ENCODE results near the gene SIRPG. TPM values are rescaled to one million over a fixed set of nuclear protein-coding genes. Genes with fewer than 3 reads are reported as not detected.

SIRPG gene
- total and polyA plus RNA-seq, 2 of the 13 experiments (the other 11 are each of a cell fraction or from before 2014, with no cell fraction given), result not detected

DNA sequence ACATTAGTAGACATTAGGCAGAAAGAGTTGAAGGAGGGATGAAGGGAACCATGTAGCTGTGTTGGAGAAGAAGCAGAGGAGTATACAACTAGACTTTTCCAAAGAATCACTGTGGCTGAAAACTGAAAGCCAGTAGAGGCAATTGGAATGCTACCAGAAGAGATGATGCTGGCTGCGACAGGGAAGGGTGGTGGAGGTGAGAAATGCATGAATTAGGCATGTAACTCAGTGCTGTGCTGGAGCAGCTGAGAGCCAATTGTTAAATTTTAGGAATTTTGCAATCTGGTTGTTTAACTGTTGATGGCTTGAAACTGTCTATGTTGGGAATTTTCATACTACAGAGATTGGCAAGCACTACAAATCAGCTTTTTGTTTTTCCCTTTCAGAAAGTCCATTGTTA lies 35.8 kb upstream of the SIRPG start:
- Histone ChIP-seq H2AFZ (ENCODE audit: low read length) (no peak overlapping the region), H3K4me3 (replicated peaks in 1 of 3; ENCODE audit: insufficient read depth in 1 of 3, low read depth in 2 of 3, low read length in 3 of 3) (no peak overlapping the region), H3K4me2 (ENCODE audit: low read depth, low read length) (no peak overlapping the region), H3K9me3 (ENCODE audit: low read length) (no peaks in the 10 kb centered on the region), H3K9ac (ENCODE audit: insufficient read depth, low read depth, low read length) (no peak overlapping the region), H3K27ac (ENCODE audit: extremely low read length, insufficient read depth, low read length) (no peak overlapping the region), H3K27me3 (ENCODE audit: control insufficient read depth in 1 of 2, insufficient read depth in 2 of 2, low read length in 2 of 2) (peaks cover 0 to 7% of the 10 kb centered on the region in 2 experiments; a peak in 1 of 5 replicates), H4K20me1 (ENCODE audit: insufficient read depth, low read length) (no peaks in the 10 kb centered on the region), H3K4me1 (ENCODE audit: insufficient read depth, low read length) (no peaks in the 10 kb centered on the region), H3K79me2 (ENCODE audit: insufficient read depth, low read length) (no peaks in the 10 kb centered on the region), H3K36me3 (replicated peaks in 1 of 2; ENCODE audit: control insufficient read depth in 1 of 2, insufficient read depth in 2 of 2, low read length in 2 of 2) (no peaks in the 10 kb centered on the region)
- DNase-seq (ENCODE audit: low spot score) (no peak), FAIRE-seq (no peak), ATAC-seq (no peak)
- 0% methylated on average over 1 of the region's 1 CpG for WGBS (ENCODE audit: low lambda C conversion rate)
- in situ Hi-C loops (cut with HindIII; ENCODE audit: extremely low pct_ligation_motif_present, low pct_unique_long_range_greater_than_20kb) (no loop called here), intact Hi-C loops (cut with micrococcal nuclease; ENCODE audit: unreplicated experiment) (no loop called here)
- no peak for TF ChIP-seq MTF2 (CRISPR knock-in tag; IDR thresholded peaks at IDR 0.05; ENCODE audit: borderline replicate concordance)
- no peak for TF ChIP-seq MXD1 (CRISPR knock-in tag; IDR thresholded peaks at IDR 0.05)
- TF ChIP-seq ZNF274 (CRISPR knock-in tag; IDR thresholded peaks at IDR 0.05), result no peak
- TF ChIP-seq, protein P1, sequence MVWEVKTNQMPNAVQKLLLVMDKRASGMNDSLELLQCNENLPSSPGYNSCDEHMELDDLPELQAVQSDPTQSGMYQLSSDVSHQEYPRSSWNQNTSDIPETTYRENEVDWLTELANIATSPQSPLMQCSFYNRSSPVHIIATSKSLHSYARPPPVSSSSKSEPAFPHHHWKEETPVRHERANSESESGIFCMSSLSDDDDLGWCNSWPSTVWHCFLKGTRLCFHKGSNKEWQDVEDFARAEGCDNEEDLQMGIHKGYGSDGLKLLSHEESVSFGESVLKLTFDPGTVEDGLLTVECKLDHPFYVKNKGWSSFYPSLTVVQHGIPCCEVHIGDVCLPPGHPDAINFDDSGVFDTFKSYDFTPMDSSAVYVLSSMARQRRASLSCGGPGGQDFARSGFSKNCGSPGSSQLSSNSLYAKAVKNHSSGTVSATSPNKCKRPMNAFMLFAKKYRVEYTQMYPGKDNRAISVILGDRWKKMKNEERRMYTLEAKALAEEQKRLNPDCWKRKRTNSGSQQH (CRISPR knock-in tag; IDR thresholded peaks at IDR 0.05; ENCODE audit: low read depth), result no peak
- no peak for TF ChIP-seq FOXK2 (IDR thresholded peaks at IDR 0.05)
- no peak for TF ChIP-seq ZFP37 (CRISPR knock-in tag; IDR thresholded peaks at IDR 0.05; ENCODE audit: borderline replicate concordance)
- TF ChIP-seq SNAPC2 (CRISPR knock-in tag; IDR thresholded peaks at IDR 0.05), result no peak
- TF ChIP-seq ZNF619 (CRISPR knock-in tag; IDR thresholded peaks at IDR 0.05), result no peak
- no peak for TF ChIP-seq FOSL2 (CRISPR knock-in tag; IDR thresholded peaks at IDR 0.05)
- no peak for TF ChIP-seq MZF1 (CRISPR knock-in tag; IDR thresholded peaks at IDR 0.05; ENCODE audit: borderline replicate concordance)
- TF ChIP-seq, protein P2, sequence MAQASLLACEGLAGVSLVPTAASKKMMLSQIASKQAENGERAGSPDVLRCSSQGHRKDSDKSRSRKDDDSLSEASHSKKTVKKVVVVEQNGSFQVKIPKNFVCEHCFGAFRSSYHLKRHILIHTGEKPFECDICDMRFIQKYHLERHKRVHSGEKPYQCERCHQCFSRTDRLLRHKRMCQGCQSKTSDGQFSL (CRISPR knock-in tag; IDR thresholded peaks at IDR 0.05), result no peak
- no peak for TF ChIP-seq RAD21 (CRISPR knock-in tag; IDR thresholded peaks at IDR 0.05)
- no peak for TF ChIP-seq ZNF282 (IDR thresholded peaks at IDR 0.05; ENCODE audit: partially characterized antibody)
- TF ChIP-seq RNF2 (conservative IDR thresholded peaks at IDR 0.05; ENCODE audit: low read depth), result no peak
- TF ChIP-seq PBX2 (CRISPR knock-in tag; IDR thresholded peaks at IDR 0.05), result no peak
- no peak for TF ChIP-seq EED (CRISPR knock-in tag; IDR thresholded peaks at IDR 0.05)
- ChIA-PET POLR2A (no interaction called here), CTCF (ENCODE audit: low intra/inter-chr PET ratio, low total read pairs) (no interaction called here)
- BruUV-seq (replicated peaks), result no TSS peak
